H1 (cell line): Measurements from ENCODE around the gene DEDD2.

Experiments
- BRCA1 ChIP-seq: IDR thresholded peaks from 2 replicates; pipeline ENCODE4 v1.6.1; 2012; ENCODE audit warnings: low read depth, low read length, improper control_type of control experiment
- CBX5 ChIP-seq: fragments of 300-800, 300-1000 bp; sonication (generic); IDR thresholded peaks from 2 replicates; pipeline ENCODE4 v1.7.1; 2016; ENCODE audit warnings: antibody characterized with exemption, low read length, low read depth
- EZH2 ChIP-seq: fragments of 200-600 bp; sonication (generic); IDR thresholded peaks from 2 replicates; pipeline ENCODE4 v1.7.1; 2012; ENCODE audit warnings: low read depth, mild to moderate bottlenecking, moderate library complexity, low read length, inconsistent platforms; ENCODE audit not compliant: severe bottlenecking
- GABPA ChIP-seq: IDR thresholded peaks from 2 replicates; pipeline ENCODE4 v1.6.1; 2011; ENCODE audit warnings: mild to moderate bottlenecking, low read length, moderate library complexity, borderline replicate concordance; ENCODE audit not compliant: insufficient read depth
- MAFK ChIP-seq: IDR thresholded peaks from 2 replicates; pipeline ENCODE4 v1.6.1; 2012; ENCODE audit warnings: low read depth, mild to moderate bottlenecking, improper control_type of control experiment, low read length
- POLR2A ChIP-seq, 2 experiments: IDR thresholded peaks; 1 replicate in 1 of 2; 2 replicates in 1 of 2; pipeline ENCODE4 v1.6.1; 2011; ENCODE audit warnings: low read depth in 2 of 2, low read length in 2 of 2, mild to moderate bottlenecking in 2 of 2; ENCODE audit errors: control extremely low read depth in 1 of 2
- POLR2AphosphoS5 ChIP-seq: IDR thresholded peaks from 2 replicates; pipeline ENCODE4 v1.6.1; 2011; ENCODE audit warnings: low read depth, low read length
- SRF ChIP-seq: IDR thresholded peaks from 2 replicates; pipeline ENCODE4 v1.6.1; 2011; ENCODE audit warnings: mild to moderate bottlenecking, low read depth, low read length, moderate library complexity
- TF ChIP-seq, protein P1 (sequence below), 3 experiments: IDR thresholded peaks; 1 replicate in 2 of 3; 2 replicates in 1 of 3; pipeline versions ENCODE4 v1.5.1 to v1.6.1; 2011; ENCODE audit warnings: low read length in 3 of 3, mild to moderate bottlenecking in 3 of 3, inconsistent platforms in 2 of 3, low read depth in 1 of 3, moderate library complexity in 1 of 3; ENCODE audit not compliant: insufficient read depth in 1 of 3; ENCODE audit errors: control extremely low read depth in 1 of 3

DNA sequence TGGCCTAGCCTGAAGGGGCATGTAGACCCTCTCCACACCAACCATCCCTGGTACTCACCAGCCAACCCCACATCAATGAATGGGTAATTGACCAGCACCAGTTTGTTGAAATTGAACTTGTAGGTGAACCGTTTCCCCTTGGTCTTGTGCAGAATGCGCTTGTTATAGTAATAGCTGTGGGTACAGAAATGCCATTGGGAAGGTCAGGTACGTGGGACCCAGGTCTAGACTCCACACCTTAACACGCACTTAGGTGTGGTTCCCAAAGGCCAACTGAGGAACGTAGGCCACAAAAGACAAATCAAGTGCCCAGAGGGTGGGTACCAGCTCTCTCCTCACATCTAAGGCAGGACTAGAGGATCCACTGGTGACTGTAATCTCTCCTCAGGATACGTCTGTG is 32.3 kb upstream of the DEDD2 start:
- no peak for TF ChIP-seq GABPA
- no peak for TF ChIP-seq CBX5
- no peak for TF ChIP-seq SRF
- TF ChIP-seq POLR2A (IDR thresholded peaks at IDR 0.05; ENCODE audit: control extremely low read depth in 1 of 2, low read depth in 2 of 2, low read length in 2 of 2), result no peak
- TF ChIP-seq, protein P1, sequence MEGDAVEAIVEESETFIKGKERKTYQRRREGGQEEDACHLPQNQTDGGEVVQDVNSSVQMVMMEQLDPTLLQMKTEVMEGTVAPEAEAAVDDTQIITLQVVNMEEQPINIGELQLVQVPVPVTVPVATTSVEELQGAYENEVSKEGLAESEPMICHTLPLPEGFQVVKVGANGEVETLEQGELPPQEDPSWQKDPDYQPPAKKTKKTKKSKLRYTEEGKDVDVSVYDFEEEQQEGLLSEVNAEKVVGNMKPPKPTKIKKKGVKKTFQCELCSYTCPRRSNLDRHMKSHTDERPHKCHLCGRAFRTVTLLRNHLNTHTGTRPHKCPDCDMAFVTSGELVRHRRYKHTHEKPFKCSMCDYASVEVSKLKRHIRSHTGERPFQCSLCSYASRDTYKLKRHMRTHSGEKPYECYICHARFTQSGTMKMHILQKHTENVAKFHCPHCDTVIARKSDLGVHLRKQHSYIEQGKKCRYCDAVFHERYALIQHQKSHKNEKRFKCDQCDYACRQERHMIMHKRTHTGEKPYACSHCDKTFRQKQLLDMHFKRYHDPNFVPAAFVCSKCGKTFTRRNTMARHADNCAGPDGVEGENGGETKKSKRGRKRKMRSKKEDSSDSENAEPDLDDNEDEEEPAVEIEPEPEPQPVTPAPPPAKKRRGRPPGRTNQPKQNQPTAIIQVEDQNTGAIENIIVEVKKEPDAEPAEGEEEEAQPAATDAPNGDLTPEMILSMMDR (IDR thresholded peaks at IDR 0.05; ENCODE audit: control extremely low read depth in 1 of 3, insufficient read depth in 1 of 3, low read depth in 1 of 3, low read length in 3 of 3), result no peak
- no peak for TF ChIP-seq BRCA1
- TF ChIP-seq MAFK, result no peak
- no peak for TF ChIP-seq EZH2
- no peak for TF ChIP-seq POLR2AphosphoS5
